Neural cell (in vitro differentiated cells): ENCODE results near the gene FGF16. TPM values are rescaled to one million over a fixed set of nuclear protein-coding genes. Genes with fewer than 3 reads are reported as not detected.
A peak's percentile ranks its signal among the peaks of the same experiment; 100 is the strongest.

ENCODE experiments used
- H2AFZ ChIP-seq: fragments of 200-600, 300-800 bp; sonication (generic), shearing (Covaris generic); 2 replicates; pipeline ENCODE4 v1.6.0; 2014; ENCODE audit warnings: low read depth, mild to moderate bottlenecking, antibody characterized with exemption, low read length, moderate library complexity
- H3F3A ChIP-seq: fragments of 200-600 bp; shearing (Covaris generic); 2 replicates; pipeline ENCODE4 v1.6.1; 2016; ENCODE audit warnings: mild to moderate bottlenecking, moderate library complexity, mixed read lengths, antibody characterized with exemption, low read length; ENCODE audit not compliant: insufficient read depth, poor library complexity, severe bottlenecking
- H3K27ac ChIP-seq: fragments of 200-600, 300-800 bp; sonication (generic), shearing (Covaris generic); 2 replicates; pipeline ENCODE4 v1.5.1; 2014; ENCODE audit warnings: mild to moderate bottlenecking, low read length, moderate library complexity
- H3K27me3 ChIP-seq: fragments of 300-800, 200-600 bp; sonication (generic), shearing (Covaris generic); 2 replicates; pipeline ENCODE4 v1.6.0; 2014; ENCODE audit warnings: mild to moderate bottlenecking, low read depth, low read length, moderate library complexity; ENCODE audit not compliant: insufficient read depth
- H3K36me3 ChIP-seq: fragments of 300-800, 200-600 bp; sonication (generic), shearing (Covaris generic); 2 replicates; pipeline ENCODE4 v1.5.1; 2014; ENCODE audit warnings: mild to moderate bottlenecking, antibody characterized with exemption, low read length, moderate library complexity; ENCODE audit not compliant: insufficient read depth
- H3K4me2 ChIP-seq: fragments of 300-800, 200-600 bp; sonication (generic), shearing (Covaris generic); 2 replicates; pipeline ENCODE4 v1.6.0; 2014; ENCODE audit warnings: mild to moderate bottlenecking, low read length
- H3K4me3 ChIP-seq: fragments of 300-800, 200-600 bp; sonication (generic), shearing (Covaris generic); 2 replicates; pipeline ENCODE4 v1.5.1; 2014; ENCODE audit warnings: mild to moderate bottlenecking, low read length, moderate library complexity
- H3K79me2 ChIP-seq: fragments of 200-600 bp; shearing (Covaris generic); replicated peaks from 2 replicates; pipeline ENCODE4 v1.6.0; 2014; ENCODE audit warnings: mild to moderate bottlenecking, low read length, moderate library complexity; ENCODE audit not compliant: insufficient read depth
- H3K9ac ChIP-seq: fragments of 300-800, 200-600 bp; sonication (generic), shearing (Covaris generic); 2 replicates; pipeline ENCODE4 v1.6.1; 2016; ENCODE audit warnings: mild to moderate bottlenecking, low read length, mixed read lengths
- H3K9me2 ChIP-seq: fragments of 200-600 bp; shearing (Covaris generic); 2 replicates; pipeline ENCODE4 v1.6.1; 2016; ENCODE audit warnings: mild to moderate bottlenecking, low read length, mixed read lengths; ENCODE audit not compliant: insufficient read depth
- H3K9me3 ChIP-seq: fragments of 200-600, 300-800 bp; sonication (generic), shearing (Covaris generic); 2 replicates; pipeline ENCODE4 v1.6.1; 2016; ENCODE audit warnings: mild to moderate bottlenecking, mixed run types, low read length, moderate library complexity, mixed read lengths
- H4K20me1 ChIP-seq: fragments of 200-600 bp; shearing (Covaris generic); 2 replicates; pipeline ENCODE4 v1.6.1; 2016; ENCODE audit warnings: mild to moderate bottlenecking, mixed run types; ENCODE audit not compliant: insufficient read depth
- CTCF ChIP-seq: fragments of 450-650 bp; IDR thresholded peaks from 2 replicates; pipeline ENCODE4 v1.5.1; 2014; ENCODE audit warnings: antibody characterized with exemption, mild to moderate bottlenecking, moderate library complexity; ENCODE audit not compliant: poor library complexity, severe bottlenecking
- EP300 ChIP-seq: fragments of 450-650 bp; conservative IDR thresholded peaks from 2 replicates; pipeline ENCODE4 v1.6.1; 2014; ENCODE audit warnings: antibody characterized with exemption, mild to moderate bottlenecking, moderate library complexity; ENCODE audit not compliant: poor library complexity, severe bottlenecking
- EZH2 ChIP-seq: fragments of 200-600, 300-800 bp; shearing (Covaris generic), sonication (generic); IDR thresholded peaks from 2 replicates; pipeline ENCODE4 v1.6.1; 2014; ENCODE audit warnings: antibody characterized with exemption, low read length, borderline replicate concordance, mild to moderate bottlenecking; ENCODE audit not compliant: insufficient read depth, poor library complexity, severe bottlenecking
- MXI1 ChIP-seq: fragments of 450-650 bp; conservative IDR thresholded peaks from 2 replicates; pipeline ENCODE4 v1.6.1; 2014; ENCODE audit warnings: antibody characterized with exemption, mild to moderate bottlenecking; ENCODE audit not compliant: poor library complexity, severe bottlenecking
- POLR2AphosphoS5 ChIP-seq: IDR thresholded peaks from 2 replicates; pipeline ENCODE4 v1.6.1; 2012
- RAD21 ChIP-seq: fragments of 450-650 bp; conservative IDR thresholded peaks from 2 replicates; pipeline ENCODE4 v1.6.1; 2014; ENCODE audit warnings: antibody characterized with exemption, mild to moderate bottlenecking, moderate library complexity
- REST ChIP-seq: IDR thresholded peaks from 2 replicates; pipeline ENCODE4 v1.6.1; 2012; ENCODE audit warnings: borderline replicate concordance
- SMC3 ChIP-seq: fragments of 450-650 bp; conservative IDR thresholded peaks from 2 replicates; pipeline ENCODE4 v1.6.1; 2014; ENCODE audit warnings: antibody characterized with exemption, mild to moderate bottlenecking, moderate library complexity; ENCODE audit not compliant: poor library complexity
- TAF1 ChIP-seq: IDR thresholded peaks from 2 replicates; pipeline ENCODE4 v1.6.1; 2012; ENCODE audit warnings: low read depth
- polyA plus RNA-seq: library from polyadenylated mRNA; depleted of rRNA; stranded (reverse); fragments of >200 nt; gene quantifications from 2 replicates; pipeline ENCODE4 v1.2.3, GENCODE V29; 2014

Gene FGF16
- polyA plus RNA-seq, 1 donor from 2014 or later: not detected

GRCh38 chrX:77447653-77448569 lies 722 bp downstream of the FGF16 start:
- Histone ChIP-seq H4K20me1 (no peaks in the 10 kb centered on the region), H2AFZ (no peak overlapping the region), H3K27me3 (peaks cover 22% of the 10 kb centered on the region), H3K79me2 (no peaks in the 10 kb centered on the region), H3K4me3 (peak overlapping the region; percentile 43), H3K9me2 (no peaks in the 10 kb centered on the region), H3K9me3 (no peaks in the 10 kb centered on the region), H3K4me2 (no peak overlapping the region), H3K9ac (no peak overlapping the region), H3K27ac (no peak overlapping the region), H3F3A (no peaks in the 10 kb centered on the region), H3K36me3 (no peaks in the 10 kb centered on the region)
- TF ChIP-seq POLR2AphosphoS5 (no peak), CTCF (no peak), EP300 (no peak), REST (no peak), RAD21 (no peak), SMC3 (no peak), TAF1 (no peak), MXI1 (no peak), EZH2 (no peak)

GRCh38 chrX:77450415-77450814 lies 3.2 kb downstream of the FGF16 start:
- no peak overlapping the region for H3K4me3 ChIP-seq
- H3K36me3 ChIP-seq: no peaks in the 10 kb centered on the region
- H3K9me3 ChIP-seq: no peaks in the 10 kb centered on the region
- no peak overlapping the region for H3K27ac ChIP-seq
- H4K20me1 ChIP-seq: no peaks in the 10 kb centered on the region
- H3F3A ChIP-seq: no peaks in the 10 kb centered on the region
- H3K4me2 ChIP-seq: no peak overlapping the region
- H2AFZ ChIP-seq: no peak overlapping the region
- H3K9me2 ChIP-seq: no peaks in the 10 kb centered on the region
- peaks cover 22% of the 10 kb centered on the region for H3K27me3 ChIP-seq
- TF ChIP-seq MXI1: no peak
- TF ChIP-seq EZH2: no peak
- no peak for TF ChIP-seq TAF1
- TF ChIP-seq EP300: no peak
- TF ChIP-seq RAD21: no peak
- TF ChIP-seq CTCF: no peak
- no peak for TF ChIP-seq SMC3
- TF ChIP-seq POLR2AphosphoS5: no peak
- TF ChIP-seq REST: no peak
- no peak overlapping the region for H3K9ac ChIP-seq
- no peaks in the 10 kb centered on the region for H3K79me2 ChIP-seq
